RPMI7951 (cell line): ENCODE results near the gene TEX13A. TPM values are rescaled to one million over a fixed set of nuclear protein-coding genes. Genes with fewer than 3 reads are reported as not detected.

Experiments
- DNase-seq: peaks from one replicate; pipeline ENCODE4 v3.0.0-alpha.2; 2012; ENCODE audit warnings: low read depth
- total RNA-seq: library from RNA; depleted of rRNA; stranded (reverse); fragments of >200 nt; shearing (Covaris generic); gene quantifications from 2 replicates; pipeline ENCODE4 v1.2.3, GENCODE V29; 2014

Gene TEX13A
- total RNA-seq, 1 experiment from 2014 or later = not detected

DNA sequence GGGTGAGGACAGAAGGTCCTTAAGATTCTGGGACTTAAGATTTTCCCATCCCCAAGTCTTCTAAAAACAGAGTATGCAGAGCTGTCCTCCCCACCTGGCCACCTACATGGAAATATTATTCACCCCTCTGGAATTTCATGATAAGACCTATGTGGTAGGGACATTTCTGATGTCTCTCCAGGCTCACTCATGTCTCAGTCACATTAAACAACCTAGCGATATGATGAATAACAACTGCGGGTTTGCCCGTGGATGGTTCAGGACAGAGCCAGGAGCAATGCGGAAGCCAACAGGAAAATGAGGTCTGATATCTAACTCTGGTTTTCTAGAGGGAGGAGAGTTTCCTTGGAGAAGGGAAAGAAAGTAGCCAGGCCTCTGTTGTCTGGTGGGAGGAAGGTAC lies 47.4 kb downstream of the TEX13A start:
- DNase-seq = no peak
